GM12801 (cell line): ENCODE data around the gene APOBR.

Experiments used
- TF ChIP-seq, protein P1 (sequence below): IDR thresholded peaks from one replicate; pipeline ENCODE4 v1.5.1; 2011; ENCODE audit warnings: control low read depth; ENCODE audit not compliant: insufficient read length; ENCODE audit errors: extremely low read depth

Gene APOBR

DNA sequence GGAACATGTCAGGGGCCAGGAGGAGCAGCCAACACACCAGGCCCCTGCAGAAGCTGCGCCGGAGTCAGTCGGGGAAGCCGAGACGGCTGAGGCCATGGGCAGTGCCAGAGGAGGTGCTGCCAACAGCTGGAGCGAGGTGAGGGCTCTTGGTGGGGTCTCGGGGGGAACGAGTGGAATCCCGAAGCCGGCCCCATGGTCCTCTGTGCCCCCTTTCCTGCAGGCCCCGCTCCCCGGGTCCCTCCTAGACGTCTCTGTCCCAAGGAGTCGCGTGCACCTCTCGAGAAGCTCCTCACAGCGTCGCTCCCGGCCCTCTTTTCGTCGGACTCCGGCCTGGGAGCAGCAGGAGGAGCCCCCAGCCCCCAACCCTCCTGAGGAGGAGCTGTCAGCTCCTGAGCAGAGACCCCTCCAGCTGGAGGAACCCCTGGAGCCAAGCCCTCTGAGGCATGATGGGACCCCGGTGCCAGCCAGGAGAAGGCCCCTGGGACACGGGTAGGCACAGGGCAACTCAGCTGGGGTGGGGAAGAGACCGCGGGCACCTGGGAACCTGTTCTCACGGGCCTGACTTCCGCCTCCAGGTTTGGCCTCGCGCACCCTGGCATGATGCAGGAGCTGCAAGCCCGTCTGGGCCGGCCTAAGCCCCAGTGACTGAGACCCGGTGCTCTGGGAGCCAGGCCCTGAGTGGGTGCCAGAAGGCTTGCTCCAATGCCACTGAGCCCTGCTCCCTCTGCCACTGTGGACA lies 3.6 kb downstream of the APOBR start:
- TF ChIP-seq, protein P1, sequence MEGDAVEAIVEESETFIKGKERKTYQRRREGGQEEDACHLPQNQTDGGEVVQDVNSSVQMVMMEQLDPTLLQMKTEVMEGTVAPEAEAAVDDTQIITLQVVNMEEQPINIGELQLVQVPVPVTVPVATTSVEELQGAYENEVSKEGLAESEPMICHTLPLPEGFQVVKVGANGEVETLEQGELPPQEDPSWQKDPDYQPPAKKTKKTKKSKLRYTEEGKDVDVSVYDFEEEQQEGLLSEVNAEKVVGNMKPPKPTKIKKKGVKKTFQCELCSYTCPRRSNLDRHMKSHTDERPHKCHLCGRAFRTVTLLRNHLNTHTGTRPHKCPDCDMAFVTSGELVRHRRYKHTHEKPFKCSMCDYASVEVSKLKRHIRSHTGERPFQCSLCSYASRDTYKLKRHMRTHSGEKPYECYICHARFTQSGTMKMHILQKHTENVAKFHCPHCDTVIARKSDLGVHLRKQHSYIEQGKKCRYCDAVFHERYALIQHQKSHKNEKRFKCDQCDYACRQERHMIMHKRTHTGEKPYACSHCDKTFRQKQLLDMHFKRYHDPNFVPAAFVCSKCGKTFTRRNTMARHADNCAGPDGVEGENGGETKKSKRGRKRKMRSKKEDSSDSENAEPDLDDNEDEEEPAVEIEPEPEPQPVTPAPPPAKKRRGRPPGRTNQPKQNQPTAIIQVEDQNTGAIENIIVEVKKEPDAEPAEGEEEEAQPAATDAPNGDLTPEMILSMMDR = no peak

DNA sequence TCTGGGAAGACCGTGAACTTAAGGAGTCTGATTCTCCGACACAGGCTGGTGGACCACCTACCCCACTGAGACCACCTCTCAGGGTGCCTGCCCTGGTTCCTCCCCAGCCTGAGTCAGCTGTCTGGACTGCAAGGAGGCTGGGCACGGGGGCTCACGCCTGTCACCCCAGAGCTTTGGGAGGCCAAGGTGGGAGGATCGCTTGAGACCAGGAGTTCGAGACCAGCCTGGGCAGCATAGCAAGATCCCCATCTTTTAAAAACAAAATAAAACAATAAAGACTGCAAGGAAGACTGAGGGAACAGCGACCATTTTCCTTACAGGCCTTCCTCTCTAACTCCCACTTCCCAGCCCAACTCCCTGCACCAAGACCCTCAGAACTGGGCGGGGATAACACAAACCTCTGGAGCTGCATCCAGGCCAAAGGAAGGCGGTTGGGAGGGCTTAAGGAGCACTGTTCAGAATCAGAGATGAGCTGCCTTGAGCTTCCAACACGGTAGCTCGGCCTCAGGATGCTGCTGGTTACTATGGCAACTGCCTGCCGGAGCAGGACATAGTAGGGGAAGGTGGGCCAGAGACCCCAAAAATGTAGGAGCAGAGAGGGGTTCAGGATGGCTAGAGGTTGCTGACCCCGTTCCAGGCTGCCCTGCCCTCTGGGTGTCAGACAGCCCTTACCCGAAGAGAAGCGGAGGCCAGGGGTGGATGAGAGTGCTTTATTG lies 4.4 kb downstream of the APOBR start:
- TF ChIP-seq, protein P1 = no peak

DNA sequence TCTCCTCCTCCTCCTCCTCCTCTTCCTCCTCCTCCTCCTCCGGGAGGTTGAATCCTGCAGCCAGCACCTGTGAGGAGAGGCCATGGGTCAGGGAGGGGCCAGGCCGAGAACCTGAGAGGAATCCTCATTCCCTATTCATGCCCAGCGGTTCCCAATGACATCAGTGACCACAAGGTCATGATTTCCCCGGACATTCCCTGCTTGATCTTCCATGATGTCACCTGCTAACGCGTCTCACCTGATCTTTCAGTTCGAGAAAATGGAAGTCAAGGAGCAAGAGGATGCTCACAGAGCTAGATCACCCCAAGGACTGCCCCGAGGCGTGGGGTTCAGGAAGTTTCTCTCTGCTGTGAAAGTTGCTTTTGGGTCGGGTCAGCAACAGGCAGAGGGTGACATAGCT lies 5.4 kb downstream of the APOBR start:
- TF ChIP-seq, protein P1 = no peak

DNA sequence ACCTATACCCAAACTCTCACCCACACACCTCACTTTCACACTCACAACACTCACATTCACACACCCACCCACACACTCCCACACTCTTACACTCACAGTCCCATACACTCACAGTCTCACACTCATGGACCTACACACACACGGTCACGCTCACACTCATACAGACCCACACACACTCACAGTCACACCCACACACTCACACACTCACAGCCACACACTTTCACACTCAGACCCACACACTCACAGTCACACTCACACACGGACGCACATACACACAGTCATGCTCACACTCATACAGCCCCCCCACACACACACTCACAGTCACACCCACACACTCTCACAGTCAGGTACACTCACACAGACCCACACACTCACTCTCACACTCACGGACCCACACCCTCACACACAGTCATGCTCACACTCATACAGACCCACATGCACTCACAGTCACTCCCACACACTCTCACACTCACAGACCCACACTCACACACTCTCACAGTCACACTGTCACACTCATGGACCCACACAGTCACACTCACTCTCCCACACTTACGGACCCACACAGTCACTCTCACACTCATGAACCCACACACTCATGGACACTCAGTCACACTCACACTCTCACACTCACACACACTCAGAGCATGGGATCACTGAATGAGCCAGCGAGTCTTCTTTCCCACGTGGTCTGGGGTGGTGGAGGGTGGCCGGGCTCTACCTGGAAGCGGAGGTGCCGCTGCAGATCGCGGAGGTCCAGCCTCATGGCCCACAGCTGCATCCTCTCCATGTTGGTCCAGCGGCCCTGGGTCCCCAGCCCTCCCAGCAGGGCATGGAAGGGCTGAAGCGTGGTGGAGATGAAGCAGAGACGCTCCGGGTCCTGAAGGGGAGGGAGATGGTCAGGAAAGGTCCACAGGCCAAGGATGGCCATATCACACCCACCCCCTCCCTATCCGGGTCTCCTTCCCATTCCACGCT lies 7.1 kb downstream of the APOBR start:
- TF ChIP-seq, protein P1 = no peak

DNA sequence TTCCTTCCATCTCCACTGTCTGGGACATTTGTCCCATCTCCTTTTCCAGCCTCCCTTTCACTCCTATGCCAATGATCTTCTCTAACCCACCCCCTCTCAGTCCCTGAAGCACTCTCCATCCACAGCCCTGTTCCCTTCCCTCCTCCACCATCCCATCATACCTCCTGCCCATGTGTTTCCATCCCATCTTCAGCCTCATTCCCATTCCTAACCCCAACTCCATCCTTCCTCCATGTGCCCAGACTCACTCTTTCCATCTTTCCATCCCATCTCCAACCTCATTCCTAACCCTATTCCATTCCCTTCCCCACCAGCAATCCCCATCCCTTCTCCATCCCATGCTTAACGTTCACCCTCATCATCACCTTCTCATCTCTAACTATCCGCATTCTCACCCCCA lies 7.8 kb downstream of the APOBR start:
- TF ChIP-seq, protein P1 = no peak

DNA sequence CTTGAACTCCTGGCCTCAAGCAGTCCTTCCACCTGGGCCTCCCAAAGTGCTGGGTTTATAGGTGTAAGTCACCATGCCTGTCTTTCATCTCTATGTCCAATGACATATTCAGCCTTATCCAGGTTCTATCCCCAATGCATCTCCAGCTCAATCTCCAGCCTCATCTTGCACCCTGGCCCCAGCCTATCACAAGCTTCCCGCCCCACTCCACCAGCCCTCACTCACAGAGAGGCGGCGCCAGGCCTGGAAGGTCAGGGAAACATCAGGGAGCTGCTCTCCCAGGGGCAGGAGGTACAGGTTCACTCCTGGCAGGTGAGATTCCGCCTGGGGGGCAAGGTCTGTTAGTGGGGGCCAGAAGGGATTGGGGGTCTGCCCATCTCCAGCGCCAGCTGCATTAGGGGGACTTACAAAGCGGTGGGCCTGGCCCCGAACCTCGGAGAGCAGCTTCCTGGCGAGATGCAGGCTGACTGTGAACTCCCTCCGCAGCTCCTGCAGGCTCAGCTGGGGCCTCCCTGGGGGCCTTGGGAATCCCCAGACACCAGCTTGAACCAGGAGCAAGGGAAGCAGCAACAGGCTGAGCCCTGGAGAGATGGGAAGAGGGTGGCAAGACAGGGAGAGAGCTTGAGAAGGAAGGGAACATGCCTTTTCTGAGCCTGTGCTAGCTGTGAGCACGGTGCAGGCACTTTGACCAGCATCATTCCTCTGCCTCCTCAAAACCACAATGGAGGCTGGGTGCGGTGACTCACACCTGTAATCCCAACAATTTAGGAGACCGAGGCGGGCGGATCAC lies 9.2 kb downstream of the APOBR start:
- TF ChIP-seq, protein P1 = no peak
